MM.1S (cell line): ENCODE results near the gene RBM47.

Experiments used
- DNase-seq: peaks from one replicate; pipeline ENCODE4 v3.0.0-alpha.2; 2015
- H2AFZ ChIP-seq: fragments of 300-600 bp; sonication (generic); 2 replicates; pipeline ENCODE4 v1.6.0; 2016; ENCODE audit warnings: antibody characterized with exemption, low read length
- H3F3A ChIP-seq: fragments of 300-600 bp; sonication (generic); 2 replicates; pipeline ENCODE4 v1.6.1; 2016; ENCODE audit warnings: mild to moderate bottlenecking, antibody characterized with exemption, low read length, moderate library complexity, mixed read lengths; ENCODE audit not compliant: insufficient read depth
- H3K27ac ChIP-seq: fragments of 300-600 bp; sonication (generic); 2 replicates; pipeline ENCODE4 v1.5.1; 2016; ENCODE audit warnings: mild to moderate bottlenecking, low read length
- H3K27me3 ChIP-seq: fragments of 300-600 bp; sonication (generic); replicated peaks from 2 replicates; pipeline ENCODE4 v1.6.0; 2016; ENCODE audit warnings: low read length; ENCODE audit not compliant: insufficient read depth
- H3K36me3 ChIP-seq: fragments of 300-600 bp; sonication (generic); replicated peaks from 2 replicates; pipeline ENCODE4 v1.6.1; 2016; ENCODE audit warnings: mild to moderate bottlenecking, low read length, mixed read lengths; ENCODE audit not compliant: insufficient read depth
- H3K4me1 ChIP-seq: fragments of 300-600 bp; sonication (generic); 2 replicates; pipeline ENCODE4 v1.6.1; 2016; ENCODE audit warnings: low read length, mixed read lengths
- H3K4me2 ChIP-seq: fragments of 300-600 bp; sonication (generic); 2 replicates; pipeline ENCODE4 v1.6.0; 2016; ENCODE audit warnings: low read depth, low read length
- H3K4me3 ChIP-seq: fragments of 300-600 bp; sonication (generic); 2 replicates; pipeline ENCODE4 v1.5.1; 2016; ENCODE audit warnings: low read length, mixed read lengths
- H3K79me2 ChIP-seq: fragments of 300-600 bp; sonication (generic); 2 replicates; pipeline ENCODE4 v1.6.1; 2016; ENCODE audit warnings: mixed run types, low read length, mixed read lengths
- H3K9ac ChIP-seq: fragments of 300-600 bp; sonication (generic); 2 replicates; pipeline ENCODE4 v1.6.1; 2016; ENCODE audit warnings: low read length, mixed read lengths
- H3K9me2 ChIP-seq: fragments of 300-600 bp; sonication (generic); replicated peaks from 2 replicates; pipeline ENCODE4 v1.6.1; 2016; ENCODE audit warnings: mild to moderate bottlenecking, low read length, mixed read lengths; ENCODE audit not compliant: insufficient read depth
- H3K9me3 ChIP-seq: fragments of 300-600 bp; sonication (generic); replicated peaks from 2 replicates; pipeline ENCODE4 v1.6.1; 2016; ENCODE audit warnings: mild to moderate bottlenecking, low read length, mixed read lengths; ENCODE audit not compliant: insufficient read depth
- H4K20me1 ChIP-seq: fragments of 300-600 bp; sonication (generic); 2 replicates; pipeline ENCODE4 v1.6.1; 2016; ENCODE audit warnings: mild to moderate bottlenecking, low read length, moderate library complexity, mixed read lengths; ENCODE audit not compliant: insufficient read depth
- EZH2 ChIP-seq: fragments of 300-600 bp; sonication (generic); optimal IDR thresholded peaks from 2 replicates; pipeline ENCODE3; 2017; ENCODE audit warnings: low read depth, mild to moderate bottlenecking, antibody characterized with exemption, low read length, mixed read lengths
- EZH2phosphoT487 ChIP-seq: fragments of 300-600 bp; sonication (generic); IDR thresholded peaks from 2 replicates; pipeline ENCODE4 v1.6.1; 2018; ENCODE audit warnings: antibody characterized with exemption, low read length
- TF ChIP-seq, protein P1 (sequence below): fragments of 300-600 bp; sonication (generic); IDR thresholded peaks from 2 replicates; pipeline ENCODE4 v1.5.1; 2016; ENCODE audit warnings: antibody characterized with exemption, low read length, mixed read lengths

RBM47 gene

DNA sequence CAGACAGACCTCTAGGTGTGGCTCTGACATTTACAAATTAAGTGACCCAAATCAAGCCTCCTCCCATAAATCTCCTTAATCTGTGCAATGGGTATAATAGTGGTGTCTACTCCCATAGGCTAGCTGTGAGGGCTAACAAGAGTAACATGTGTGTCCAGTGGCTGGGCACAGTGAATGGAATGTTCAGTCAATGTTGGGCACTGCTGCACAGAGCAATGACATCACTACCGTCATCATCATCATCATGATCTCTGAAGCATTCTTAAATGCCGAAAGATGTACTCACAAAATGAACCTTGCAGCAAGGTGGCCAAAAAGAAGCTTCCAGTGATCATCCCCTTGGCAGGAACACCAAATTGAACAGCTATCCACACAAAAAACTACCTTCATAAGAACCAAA, 251.0 kb downstream of the RBM47 start:
- H3K4me3 ChIP-seq = no peak overlapping the region
- no peak overlapping the region for H3K4me2 ChIP-seq
- no peak overlapping the region for H2AFZ ChIP-seq
- TF ChIP-seq EZH2 (no peak), EZH2phosphoT487 (no peak)
- TF ChIP-seq, protein P1, sequence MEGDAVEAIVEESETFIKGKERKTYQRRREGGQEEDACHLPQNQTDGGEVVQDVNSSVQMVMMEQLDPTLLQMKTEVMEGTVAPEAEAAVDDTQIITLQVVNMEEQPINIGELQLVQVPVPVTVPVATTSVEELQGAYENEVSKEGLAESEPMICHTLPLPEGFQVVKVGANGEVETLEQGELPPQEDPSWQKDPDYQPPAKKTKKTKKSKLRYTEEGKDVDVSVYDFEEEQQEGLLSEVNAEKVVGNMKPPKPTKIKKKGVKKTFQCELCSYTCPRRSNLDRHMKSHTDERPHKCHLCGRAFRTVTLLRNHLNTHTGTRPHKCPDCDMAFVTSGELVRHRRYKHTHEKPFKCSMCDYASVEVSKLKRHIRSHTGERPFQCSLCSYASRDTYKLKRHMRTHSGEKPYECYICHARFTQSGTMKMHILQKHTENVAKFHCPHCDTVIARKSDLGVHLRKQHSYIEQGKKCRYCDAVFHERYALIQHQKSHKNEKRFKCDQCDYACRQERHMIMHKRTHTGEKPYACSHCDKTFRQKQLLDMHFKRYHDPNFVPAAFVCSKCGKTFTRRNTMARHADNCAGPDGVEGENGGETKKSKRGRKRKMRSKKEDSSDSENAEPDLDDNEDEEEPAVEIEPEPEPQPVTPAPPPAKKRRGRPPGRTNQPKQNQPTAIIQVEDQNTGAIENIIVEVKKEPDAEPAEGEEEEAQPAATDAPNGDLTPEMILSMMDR = no peak
- no peaks in the 10 kb centered on the region for H4K20me1 ChIP-seq
- H3K9me2 ChIP-seq = no peaks in the 10 kb centered on the region
- no peaks in the 10 kb centered on the region for H3K36me3 ChIP-seq
- H3K9me3 ChIP-seq = no peaks in the 10 kb centered on the region
- no peak overlapping the region for H3K27ac ChIP-seq
- H3K79me2 ChIP-seq = no peaks in the 10 kb centered on the region
- no peaks in the 10 kb centered on the region for H3F3A ChIP-seq
- H3K27me3 ChIP-seq = no peaks in the 10 kb centered on the region
- no peak for DNase-seq
- H3K9ac ChIP-seq = no peak overlapping the region
- no peaks in the 10 kb centered on the region for H3K4me1 ChIP-seq

DNA sequence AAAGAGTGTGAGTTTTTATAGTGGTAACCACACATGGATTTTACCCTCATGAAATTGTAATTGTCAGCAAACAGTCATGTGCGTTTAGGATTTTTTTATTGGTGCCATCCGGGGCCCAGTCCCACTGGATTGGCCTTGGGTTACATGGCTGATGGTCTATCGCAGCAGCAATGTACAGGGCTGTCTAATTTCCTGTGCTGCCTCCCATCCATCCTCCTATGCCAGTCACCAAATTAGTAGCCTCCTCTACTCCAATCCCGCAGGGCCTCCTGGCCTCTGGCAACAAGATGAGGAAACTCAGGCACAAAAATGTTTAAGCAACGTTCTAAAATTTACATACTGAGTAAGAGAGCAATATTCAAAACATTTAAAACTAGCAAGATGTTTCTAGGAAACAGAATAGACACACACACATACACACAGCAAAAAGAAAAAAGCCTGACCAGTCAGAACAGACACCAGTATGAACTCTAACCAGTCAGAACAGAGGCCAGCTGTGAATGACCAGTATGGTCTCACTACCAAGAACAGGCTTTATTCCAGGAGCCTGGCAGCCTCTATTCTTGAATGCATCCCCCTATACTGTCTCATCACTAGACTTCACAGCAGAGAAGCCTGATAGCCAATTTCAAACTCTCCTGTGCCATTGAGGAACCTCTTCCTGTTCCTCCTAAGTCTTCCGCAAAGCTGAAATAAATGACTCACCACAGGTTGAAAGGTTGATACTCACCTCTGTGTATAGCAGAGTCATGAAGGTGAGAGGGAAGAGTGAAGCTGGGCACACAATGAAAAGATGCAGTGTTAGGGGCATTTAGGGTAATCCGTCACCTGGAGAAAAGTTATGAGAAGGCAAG, 251.9 kb downstream of the RBM47 start:
- Histone ChIP-seq H3K27ac (no peak overlapping the region), H3F3A (no peaks in the 10 kb centered on the region), H3K9ac (no peak overlapping the region), H3K36me3 (no peaks in the 10 kb centered on the region), H3K79me2 (no peaks in the 10 kb centered on the region), H3K27me3 (no peaks in the 10 kb centered on the region), H3K9me2 (no peaks in the 10 kb centered on the region), H3K4me1 (no peaks in the 10 kb centered on the region), H3K9me3 (no peaks in the 10 kb centered on the region), H2AFZ (no peak overlapping the region), H4K20me1 (no peaks in the 10 kb centered on the region), H3K4me2 (no peak overlapping the region), H3K4me3 (no peak overlapping the region)
- no peak for DNase-seq
- TF ChIP-seq EZH2phosphoT487 (no peak), EZH2 (no peak)
- TF ChIP-seq, protein P1 = no peak

GRCh38 chr4:40375620-40376019, 254.0 kb downstream of the RBM47 start:
- Histone ChIP-seq H3K79me2 (no peaks in the 10 kb centered on the region), H3K4me3 (no peak overlapping the region), H2AFZ (no peak overlapping the region), H4K20me1 (no peaks in the 10 kb centered on the region), H3K27ac (no peak overlapping the region), H3K9me2 (no peaks in the 10 kb centered on the region), H3K9ac (no peak overlapping the region), H3F3A (no peaks in the 10 kb centered on the region), H3K4me2 (no peak overlapping the region), H3K36me3 (no peaks in the 10 kb centered on the region), H3K27me3 (no peaks in the 10 kb centered on the region), H3K9me3 (no peaks in the 10 kb centered on the region), H3K4me1 (no peaks in the 10 kb centered on the region)
- no peak for TF ChIP-seq EZH2phosphoT487
- TF ChIP-seq, protein P1 = no peak
- no peak for TF ChIP-seq EZH2
- DNase-seq = no peak
